SK-N-SH treated with all-trans-retinoic acid at 6 μM for 48 hours (cell line): ENCODE measurements around the gene TRIM46.

Experiments
- ARNTL ChIP-seq: fragments of 450-650 bp; formaldehyde crosslinking; IDR thresholded peaks from 2 replicates; pipeline ENCODE4 v1.5.0; 2020; ENCODE audit warnings: low read depth, mild to moderate bottlenecking, moderate library complexity, borderline replicate concordance
- BACH2 ChIP-seq: fragments of 250-450 bp; sonication (Bioruptor Pico); IDR thresholded peaks from 2 replicates; pipeline ENCODE4 v1.9.0; 2021; ENCODE audit warnings: mild to moderate bottlenecking, borderline replicate concordance
- PATZ1 ChIP-seq: fragments of 250-450 bp; sonication (Bioruptor Pico); IDR thresholded peaks from 2 replicates; pipeline ENCODE4 v1.8.0; 2020; ENCODE audit warnings: mild to moderate bottlenecking, moderate library complexity, borderline replicate concordance
- RARB ChIP-seq: fragments of 250-450 bp; sonication (Bioruptor Pico); IDR thresholded peaks from 2 replicates; pipeline ENCODE4 v1.8.0; 2021; ENCODE audit warnings: mild to moderate bottlenecking, moderate library complexity
- TCF4 ChIP-seq: fragments of 250-450 bp; sonication (Bioruptor Pico); IDR thresholded peaks from 2 replicates; pipeline ENCODE4 v1.8.0; 2021; ENCODE audit warnings: mild to moderate bottlenecking, moderate library complexity, borderline replicate concordance
- TOX ChIP-seq: fragments of 250-450 bp; sonication (Bioruptor Pico); IDR thresholded peaks from 2 replicates; pipeline ENCODE4 v1.8.0; 2021; ENCODE audit warnings: mild to moderate bottlenecking, moderate library complexity, borderline replicate concordance
- ZNF565 ChIP-seq: fragments of 450-650 bp; formaldehyde crosslinking; conservative IDR thresholded peaks from 2 replicates; pipeline ENCODE4 v1.5.0; 2020; ENCODE audit warnings: low read depth, mild to moderate bottlenecking, moderate library complexity
- ZNF70 ChIP-seq: fragments of 450-650 bp; formaldehyde crosslinking; IDR thresholded peaks from 2 replicates; pipeline ENCODE4 v1.5.0; 2020; ENCODE audit warnings: mild to moderate bottlenecking, moderate library complexity

GRCh38 chr1:155200920-155201319, 27.3 kb downstream of the TRIM46 start:
- no peak for TF ChIP-seq ZNF70 (CRISPR knock-in tag)
- TF ChIP-seq PATZ1 (CRISPR knock-in tag): no peak
- TF ChIP-seq TOX (CRISPR knock-in tag): no peak
- no peak for TF ChIP-seq ARNTL (CRISPR knock-in tag)
- no peak for TF ChIP-seq TCF4 (CRISPR knock-in tag)
- no peak for TF ChIP-seq ZNF565 (CRISPR knock-in tag)
- TF ChIP-seq RARB (CRISPR knock-in tag): no peak
- TF ChIP-seq BACH2 (CRISPR knock-in tag): no peak
